CD14-positive monocyte (primary cell): ENCODE measurements around the gene TMEM88. TPM values are rescaled to one million over a fixed set of nuclear protein-coding genes. Genes with fewer than 3 reads are reported as not detected.
A peak's percentile ranks its signal among the peaks of the same experiment; 100 is the strongest.

Experiments
- DNase-seq, 3 donors: peaks; one replicate each; pipeline ENCODE4 v3.0.0-alpha.2; 2011 to 2022
- H2AFZ ChIP-seq: 2 replicates; pipeline ENCODE4 v1.6.0; 2012; ENCODE audit warnings: mild to moderate bottlenecking, low read depth, low read length, inconsistent platforms; ENCODE audit not compliant: insufficient read depth, poor library complexity, severe bottlenecking
- H3K27ac ChIP-seq, 2 donors: 1 replicate in 1 of 2; 2 replicates in 1 of 2; pipeline ENCODE4 v1.5.1; 2012 to 2013; ENCODE audit warnings: low read length in 2 of 2, control low read depth in 1 of 2, inconsistent platforms in 1 of 2, low read depth in 1 of 2, mild to moderate bottlenecking in 1 of 2
- H3K27me3 ChIP-seq, 2 donors: one replicate each; pipeline versions ENCODE4 v1.6.0 to v1.6.1; 2011 to 2013; ENCODE audit warnings: low read length in 2 of 2; ENCODE audit not compliant: control insufficient read depth in 2 of 2, insufficient read depth in 2 of 2
- H3K36me3 ChIP-seq, 2 donors: replicated peaks in 1 of 2; 1 replicate in 1 of 2; 2 replicates in 1 of 2; pipeline versions ENCODE4 v1.5.1 to v1.6.1; 2012 to 2013; ENCODE audit warnings: low read length in 2 of 2, control low read depth in 1 of 2, inconsistent platforms in 1 of 2, mild to moderate bottlenecking in 1 of 2; ENCODE audit not compliant: insufficient read depth in 2 of 2, control insufficient read depth in 1 of 2
- H3K4me1 ChIP-seq, 2 donors: 1 replicate in 1 of 2; 2 replicates in 1 of 2; pipeline versions ENCODE4 v1.5.1 to v1.6.1; 2012 to 2013; ENCODE audit warnings: low read length in 2 of 2, control low read depth in 1 of 2, inconsistent platforms in 1 of 2, mild to moderate bottlenecking in 1 of 2, moderate library complexity in 1 of 2; ENCODE audit not compliant: insufficient read depth in 2 of 2, control insufficient read depth in 1 of 2
- H3K4me2 ChIP-seq: replicated peaks from 2 replicates; pipeline ENCODE3; 2012; ENCODE audit warnings: low read length, moderate library complexity, mild to moderate bottlenecking; ENCODE audit not compliant: poor library complexity, severe bottlenecking; ENCODE audit errors: extremely low read depth
- H3K4me3 ChIP-seq, 3 experiments: fragments of 200-600 bp in 1 of 3; sonication (generic) in 1 of 3; replicated peaks in 1 of 3; 1 replicate in 2 of 3; 2 replicates in 1 of 3; pipeline ENCODE4 v1.5.1; 2011 to 2013; ENCODE audit warnings: low read length in 3 of 3, mild to moderate bottlenecking in 3 of 3, control low read depth in 2 of 3, low read depth in 2 of 3, inconsistent platforms in 1 of 3, moderate library complexity in 1 of 3
- H3K79me2 ChIP-seq: 2 replicates; pipeline ENCODE4 v1.6.0; 2012; ENCODE audit warnings: mild to moderate bottlenecking, control low read depth, inconsistent platforms, low read length, moderate library complexity; ENCODE audit not compliant: insufficient read depth
- H3K9ac ChIP-seq: 2 replicates; pipeline ENCODE4 v1.6.0; 2017; ENCODE audit warnings: low read length, mild to moderate bottlenecking; ENCODE audit not compliant: insufficient read depth, poor library complexity, severe bottlenecking
- H3K9me3 ChIP-seq, 2 donors: replicated peaks in 1 of 2; 1 replicate in 1 of 2; 2 replicates in 1 of 2; pipeline versions ENCODE4 v1.5.1 to v1.6.1; 2012 to 2013; ENCODE audit warnings: low read length in 2 of 2, control low read depth in 1 of 2; ENCODE audit not compliant: control insufficient read depth in 1 of 2, insufficient read depth in 1 of 2
- H4K20me1 ChIP-seq: 2 replicates; pipeline ENCODE4 v1.6.0; 2012; ENCODE audit warnings: mild to moderate bottlenecking, low read length, control low read depth, moderate library complexity; ENCODE audit not compliant: insufficient read depth
- H3K27ac Mint-ChIP-seq, 7 donors: one replicate each; pipeline ENCODE4 v1.8.0; 2020; ENCODE audit warnings: mild to moderate bottlenecking in 7 of 7, mixed read lengths in 7 of 7, moderate library complexity in 6 of 7, inconsistent platforms in 2 of 7
- H3K27me3 Mint-ChIP-seq, 3 donors: one replicate each; pipeline ENCODE4 v1.8.0; 2021 to 2022; ENCODE audit warnings: low read depth in 3 of 3, mild to moderate bottlenecking in 3 of 3, mixed read lengths in 3 of 3, moderate library complexity in 3 of 3, inconsistent platforms in 1 of 3
- H3K36me3 Mint-ChIP-seq, 2 donors: one replicate each; pipeline ENCODE4 v1.8.0; 2020; ENCODE audit warnings: mixed read lengths in 2 of 2, inconsistent platforms in 1 of 2, mild to moderate bottlenecking in 1 of 2
- H3K4me1 Mint-ChIP-seq: one replicate; pipeline ENCODE4 v1.8.0; 2020; ENCODE audit warnings: mild to moderate bottlenecking, mixed read lengths
- H3K4me3 Mint-ChIP-seq, 2 donors: one replicate each; pipeline ENCODE4 v1.8.0; 2020; ENCODE audit warnings: mild to moderate bottlenecking in 2 of 2, mixed read lengths in 2 of 2, moderate library complexity in 1 of 2
- H3K9me3 Mint-ChIP-seq, 7 donors: one replicate each; pipeline ENCODE4 v1.8.0; 2020 to 2022; ENCODE audit warnings: mixed read lengths in 7 of 7, mild to moderate bottlenecking in 6 of 7, moderate library complexity in 6 of 7, inconsistent platforms in 2 of 7
- CTCF ChIP-seq: fragments of 200-600 bp; IDR thresholded peaks from one replicate; pipeline ENCODE4 v1.8.0; 2022; ENCODE audit warnings: antibody characterized with exemption, mild to moderate bottlenecking
- WGBS: methylation state at CpG from one replicate; pipeline ENCODE4 v1.1.5; 2013; ENCODE audit warnings: missing lambda C conversion rate; ENCODE audit not compliant: insufficient coverage; 5-methylcytosine and 5-hydroxymethylcytosine counted together
- intact Hi-C, 2 donors: fragments of 100-400 bp; cut with micrococcal nuclease; formaldehyde crosslinking; loops; one replicate each; pipeline versions ENCODE4 v1.15.0 to v1.15.1; 2023
- polyA plus RNA-seq, 3 donors: library from polyadenylated mRNA; depleted of rRNA in 1 of 3; unstranded in 2 of 3; stranded (reverse) in 1 of 3; fragments of 300-500 nt in 2 of 3; fragments of >200 nt in 1 of 3; fragmentation: Illumina TruSeq in 2 of 3; gene quantifications; 1 replicate in 2 of 3; 2 replicates in 1 of 3; pipeline ENCODE4 v1.2.3, GENCODE V29; 2012 to 2021

Gene TMEM88
- polyA plus RNA-seq, 3 donors, result 10.2 TPM; not detected in 2

- Histone ChIP-seq H3K9me3 (no peaks in the 10 kb centered on the region), H3K9ac (no peak overlapping the region), H4K20me1 (peaks cover 74% of the 10 kb centered on the region), H3K4me2 (no peak overlapping the region), H3K79me2 (peaks cover 40% of the 10 kb centered on the region), H2AFZ (no peak overlapping the region), H3K27ac (no peak overlapping the region), H3K4me3 (no peak overlapping the region), H3K27me3 (no peaks in the 10 kb centered on the region), H3K36me3 (peaks cover 50 to 57% of the 10 kb centered on the region in 2 donors), H3K4me1 (peaks cover 45 to 62% of the 10 kb centered on the region in 2 donors)
- WGBS, result 100% methylated on average over 1 of the region's 31 CpGs
- no peaks in the 10 kb centered on the region for H3K9me3 Mint-ChIP-seq
- intact Hi-C loops, result no loop called here
- DNase-seq, result no peak
- H3K4me3 Mint-ChIP-seq, result no peak overlapping the region
- H3K27ac Mint-ChIP-seq, result peak overlapping the region in 1 of 7 donors; percentile 61
- TF ChIP-seq CTCF, result no peak
- peaks cover 15% of the 10 kb centered on the region for H3K4me1 Mint-ChIP-seq
- H3K27me3 Mint-ChIP-seq, result peaks cover 0 to 4% (median 2%) of the 10 kb centered on the region in 3 donors
- peaks cover 43 to 66% of the 10 kb centered on the region in 2 donors for H3K36me3 Mint-ChIP-seq
These were observed 638 bp upstream of the TMEM88 start for GRCh38 chr17:7854078-7854777.

GRCh38 chr17:7855660-7856010 is 769 bp downstream of the TMEM88 start:
- Mint-ChIP-seq H3K27me3 (peaks cover 0 to 4% (median 2%) of the 10 kb centered on the region in 3 donors), H3K4me3 (no peak overlapping the region), H3K9me3 (no peaks in the 10 kb centered on the region), H3K4me1 (peaks cover 13% of the 10 kb centered on the region), H3K27ac (no peak overlapping the region), H3K36me3 (peaks cover 37 to 60% of the 10 kb centered on the region in 2 donors)
- peaks cover 45 to 62% of the 10 kb centered on the region in 2 donors for H3K4me1 ChIP-seq
- no peak for DNase-seq
- H3K27me3 ChIP-seq, result no peaks in the 10 kb centered on the region
- no peak for TF ChIP-seq CTCF
- H3K4me3 ChIP-seq, result peak overlapping the region in 1 of 3 experiments; percentile 95
- no peak overlapping the region for H3K9ac ChIP-seq
- H3K4me2 ChIP-seq, result peak overlapping the region; percentile 98
- no peak overlapping the region for H2AFZ ChIP-seq
- H4K20me1 ChIP-seq, result peaks cover 60% of the 10 kb centered on the region
- H3K36me3 ChIP-seq, result peaks cover 36 to 55% of the 10 kb centered on the region in 2 donors
- intact Hi-C loops, result loop anchor here (2.0 kb wide), 3 partner anchors 13 to 33 kb away; partner anchors contain the start of gene KDM6B (in 1 of the 2)
- H3K9me3 ChIP-seq, result no peaks in the 10 kb centered on the region
- 32% methylated on average over 10 of the region's 15 CpGs for WGBS
- H3K79me2 ChIP-seq, result peaks cover 47% of the 10 kb centered on the region
- H3K27ac ChIP-seq, result peak overlapping the region; percentile 94 to 95
